CD4-positive, alpha-beta T cell treated with Interleukin-10 for 1 hour (primary cell): ENCODE results near the gene CSNK2B.
A peak's percentile ranks its signal among the peaks of the same experiment; 100 is the strongest.
"Not testable (repeated sequence)": the region's sequence is repeated elsewhere in the genome, so short reads cannot be mapped to it uniquely, and the experiment has no call there.

Source experiments
- DNase-seq: peaks from one replicate; pipeline ENCODE4 v3.0.0-alpha.2; 2020

Gene CSNK2B

GRCh38 chr6:31691078-31691463, 25.2 kb downstream of the CSNK2B start:
- DNase-seq: no peak

GRCh38 chr6:31691564-31692108, 25.8 kb downstream of the CSNK2B start:
- no peak for DNase-seq

DNA sequence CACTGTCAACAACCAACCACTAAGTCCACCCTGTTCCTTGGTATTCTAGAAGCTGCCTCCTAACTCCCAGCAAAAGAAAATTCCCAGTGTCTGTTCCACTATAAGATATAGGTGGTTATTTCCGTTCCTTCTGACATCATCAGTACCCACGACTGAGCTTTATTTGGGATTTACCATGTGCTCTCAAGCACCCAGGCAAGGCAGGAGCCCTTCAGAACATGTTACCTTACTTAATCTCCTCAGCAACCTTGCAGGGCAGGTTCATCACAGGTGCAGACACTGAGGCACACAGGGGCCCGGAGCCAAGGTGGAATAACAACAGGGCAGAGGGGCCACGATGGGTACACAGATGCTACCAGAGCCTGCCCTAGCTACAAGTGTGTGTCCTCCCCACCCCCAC, 26.5 kb downstream of the CSNK2B start:
- DNase-seq: no peak

GRCh38 chr6:31692886-31693285, 27.0 kb downstream of the CSNK2B start:
- DNase-seq: no peak

- no peak for DNase-seq
Measured at GRCh38 chr6:31693535-31693934, 27.7 kb downstream of the CSNK2B start.

DNA sequence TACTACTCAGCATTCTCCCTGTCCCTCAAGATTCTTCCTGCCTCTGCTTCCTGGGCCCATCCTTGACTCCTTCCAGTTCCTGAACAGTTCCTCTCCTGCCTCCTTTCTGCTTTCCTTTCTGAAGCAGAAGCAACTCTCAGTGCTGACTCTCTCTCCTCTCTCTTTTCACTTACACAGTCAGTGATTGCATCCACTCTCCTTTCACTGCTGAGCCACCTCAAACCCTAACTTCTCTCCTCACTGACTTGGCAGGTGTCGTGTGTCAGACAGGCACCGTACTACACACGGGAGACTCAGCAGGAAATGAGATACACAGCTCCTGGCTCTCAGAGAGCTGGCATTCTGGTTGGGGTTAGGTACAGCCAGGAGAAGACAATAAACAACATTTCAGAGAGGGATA, 31.7 kb downstream of the CSNK2B start:
- no peak for DNase-seq

DNA sequence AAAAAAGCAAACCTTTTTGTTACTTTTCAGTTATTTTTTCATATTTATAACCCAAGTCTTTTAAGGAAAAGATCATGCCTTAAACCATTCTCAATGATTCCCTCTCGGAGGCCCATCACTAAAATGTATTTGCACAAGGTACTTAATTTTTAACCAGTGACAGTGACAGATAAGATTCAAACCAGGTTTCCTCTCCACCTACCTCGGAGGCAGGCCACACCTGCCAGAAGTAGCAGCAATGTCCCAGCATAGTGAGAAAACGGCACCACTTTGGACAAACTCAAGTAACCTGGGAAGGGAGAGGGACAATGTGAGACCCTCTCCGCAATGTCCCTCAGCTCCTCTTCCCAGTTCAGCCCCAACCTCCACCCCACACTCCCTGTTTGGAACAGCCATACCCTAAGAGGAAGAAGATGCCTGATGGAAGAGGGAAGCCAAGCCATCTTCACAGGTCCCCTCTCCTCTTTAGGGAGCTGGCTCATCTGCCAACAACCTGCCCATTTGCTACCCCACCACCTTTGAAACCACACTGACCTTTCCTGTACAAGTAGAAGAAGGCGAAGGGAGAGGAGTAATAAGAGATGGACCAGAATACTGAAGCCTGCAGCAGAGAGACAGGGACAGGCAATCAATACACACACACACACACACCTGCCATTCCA, 35.0 kb downstream of the CSNK2B start:
- no peak for DNase-seq

DNA sequence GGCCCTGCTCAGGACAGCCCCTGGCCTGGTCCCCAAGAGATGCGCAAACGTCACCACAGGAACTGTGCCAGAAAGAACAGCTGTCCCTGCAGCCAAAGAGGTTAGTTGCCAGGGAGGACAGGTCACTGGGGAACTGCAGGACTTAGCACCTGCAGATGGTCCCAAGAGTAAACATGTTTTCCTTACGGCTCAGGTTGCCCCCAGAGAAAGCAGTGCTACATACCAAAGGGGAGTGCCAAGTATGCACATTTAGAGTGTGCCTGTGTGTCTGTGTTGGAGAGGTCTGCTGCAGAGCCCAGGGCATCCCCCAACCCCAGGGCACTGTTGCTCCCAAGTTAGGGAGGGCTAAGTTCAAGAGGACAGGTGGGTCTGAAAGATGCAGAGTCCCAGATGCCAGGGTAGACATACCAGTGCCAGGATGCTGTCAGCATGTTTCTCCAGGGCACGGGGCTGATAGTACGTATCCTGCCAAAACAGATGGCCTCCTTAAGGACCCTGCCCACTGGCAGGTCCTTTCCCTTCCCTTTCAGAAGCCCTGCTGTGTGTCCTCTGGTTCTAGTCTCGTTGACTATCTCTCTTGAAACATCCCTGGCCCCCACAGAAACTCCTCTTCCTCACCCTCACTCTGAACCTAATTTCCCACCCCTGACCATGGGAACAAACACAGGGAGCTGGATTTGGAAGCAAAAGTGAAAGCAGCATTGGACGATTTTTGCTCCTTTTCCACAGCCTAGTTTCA, 36.0 kb downstream of the CSNK2B start:
- DNase-seq: no peak

DNA sequence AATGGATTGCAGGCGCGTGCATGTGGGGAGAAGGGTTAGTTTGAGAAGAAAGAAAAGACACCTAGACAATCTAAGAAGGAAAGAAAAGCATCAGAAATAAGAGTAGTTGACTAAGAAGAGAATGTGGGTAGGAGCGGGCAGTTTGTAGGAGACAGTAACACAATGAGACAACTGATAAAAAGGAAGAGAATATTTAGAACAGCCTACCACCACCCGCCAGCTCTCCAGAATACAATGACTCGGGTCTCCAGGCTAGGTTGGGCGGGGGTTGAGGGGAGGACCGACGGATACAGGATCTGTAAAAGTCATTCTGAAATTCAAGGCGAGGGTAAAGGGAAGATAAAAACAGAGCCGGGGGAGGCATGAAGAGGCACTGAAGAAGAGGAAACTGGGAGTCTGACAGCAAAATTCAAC, 36.5 kb downstream of the CSNK2B start:
- peak; percentile 15 for DNase-seq

- DNase-seq: peak; percentile 98
Measured at GRCh38 chr6:31702819-31703716, 37.2 kb downstream of the CSNK2B start, which contains the start of gene ABHD16A. TSS of gene ABHD16A (minus strand) at chr6:31703324. CDS start at chr6:31703281, 43 bp downstream.

GRCh38 chr6:31705931-31706330, 40.1 kb downstream of the CSNK2B start:
- no peak for DNase-seq

GRCh38 chr6:31706599-31706998, 40.7 kb downstream of the CSNK2B start, which contains the start of gene LY6G6F:
TSS of gene LY6G6F (plus strand) at chr6:31706866. CDS start at chr6:31706907, 41 bp downstream.
- DNase-seq: no peak

DNA sequence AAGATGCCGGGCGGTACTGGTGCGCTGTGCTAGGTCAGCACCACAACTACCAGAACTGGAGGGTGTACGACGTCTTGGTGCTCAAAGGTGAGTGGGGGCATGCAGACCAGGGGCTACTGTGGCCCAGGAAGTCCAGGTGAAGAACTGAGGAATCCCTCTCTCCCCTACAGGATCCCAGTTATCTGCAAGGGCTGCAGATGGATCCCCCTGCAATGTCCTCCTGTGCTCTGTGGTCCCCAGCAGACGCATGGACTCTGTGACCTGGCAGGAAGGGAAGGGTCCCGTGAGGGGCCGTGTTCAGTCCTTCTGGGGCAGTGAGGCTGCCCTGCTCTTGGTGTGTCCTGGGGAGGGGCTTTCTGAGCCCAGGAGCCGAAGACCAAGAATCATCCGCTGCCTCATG, 41.8 kb downstream of the CSNK2B start:
- DNase-seq: no peak

DNA sequence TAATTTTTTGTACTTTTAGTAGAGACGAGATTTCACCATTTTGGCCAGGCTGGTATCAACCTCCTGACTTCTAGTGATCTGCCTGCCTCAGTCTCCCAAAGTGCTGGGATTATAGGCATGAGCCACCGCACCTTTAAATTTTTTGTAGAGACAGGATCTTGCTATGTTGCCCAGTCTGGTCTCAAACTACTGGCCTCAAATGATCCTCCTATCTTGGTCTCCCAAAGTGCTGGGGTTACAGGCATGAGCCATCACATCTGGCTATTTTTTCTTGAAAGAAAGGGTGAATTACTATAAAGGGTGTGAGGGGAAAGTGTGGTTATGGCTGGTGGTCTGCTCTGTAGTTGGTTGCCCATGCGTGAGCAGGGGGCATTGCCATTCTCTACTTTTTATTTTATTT, 42.3 kb downstream of the CSNK2B start:
- DNase-seq: no peak

GRCh38 chr6:31709157-31709556, 43.3 kb downstream of the CSNK2B start:
- DNase-seq: not testable (repeated sequence)

DNA sequence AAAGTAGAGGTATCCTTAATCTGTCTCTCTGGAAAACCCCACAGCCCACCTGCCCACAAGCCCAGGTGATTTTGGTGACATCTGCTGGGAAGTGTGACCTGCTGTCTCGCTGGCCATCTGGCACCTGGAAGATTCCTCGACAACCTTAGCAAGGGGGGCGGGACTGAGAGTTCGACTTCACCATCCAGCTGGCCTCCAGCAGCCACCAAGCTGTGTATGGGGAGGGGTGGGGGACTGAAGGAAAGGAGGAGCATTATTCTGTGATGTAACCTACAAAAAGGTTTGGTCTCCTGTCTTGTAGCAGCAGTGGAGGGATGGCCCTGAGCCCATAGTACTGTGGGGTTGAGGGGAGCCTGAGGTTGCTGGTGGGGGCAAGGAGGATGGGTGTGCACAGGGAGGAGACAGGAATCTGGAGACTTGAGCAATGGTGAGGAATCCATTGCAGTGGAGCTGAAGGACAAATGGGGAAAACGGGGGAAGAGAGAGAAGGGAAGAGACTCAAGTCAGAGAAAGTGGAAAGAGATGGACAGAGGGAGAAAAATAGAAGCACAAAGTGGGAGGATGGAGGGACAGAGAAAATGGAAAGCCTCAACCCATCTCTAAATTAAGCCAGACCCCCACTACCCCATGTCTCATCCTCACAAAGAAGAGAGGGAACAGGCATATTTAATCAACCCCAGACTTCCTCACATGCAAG, 44.8 kb downstream of the CSNK2B start:
- DNase-seq: no peak

DNA sequence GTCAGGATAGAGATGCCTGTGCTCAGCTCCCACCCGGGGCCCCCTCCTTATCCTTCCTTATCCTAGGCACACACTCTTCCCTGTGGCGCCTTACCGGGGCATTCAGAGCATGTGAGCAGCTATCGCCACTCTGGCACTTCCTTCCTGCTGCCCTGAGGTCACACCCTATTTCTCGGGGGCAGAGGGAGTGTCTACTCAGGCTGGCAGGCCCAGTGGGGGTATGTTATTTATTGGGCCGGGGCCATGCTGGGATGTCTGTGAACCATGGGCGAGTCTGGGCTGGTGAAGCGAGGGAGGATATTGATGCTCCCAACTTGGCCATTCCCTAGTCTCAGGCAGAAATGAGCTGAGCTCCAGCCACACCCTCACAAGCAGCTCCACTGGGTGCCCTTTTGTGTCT, 45.4 kb downstream of the CSNK2B start:
- DNase-seq: no peak

DNA sequence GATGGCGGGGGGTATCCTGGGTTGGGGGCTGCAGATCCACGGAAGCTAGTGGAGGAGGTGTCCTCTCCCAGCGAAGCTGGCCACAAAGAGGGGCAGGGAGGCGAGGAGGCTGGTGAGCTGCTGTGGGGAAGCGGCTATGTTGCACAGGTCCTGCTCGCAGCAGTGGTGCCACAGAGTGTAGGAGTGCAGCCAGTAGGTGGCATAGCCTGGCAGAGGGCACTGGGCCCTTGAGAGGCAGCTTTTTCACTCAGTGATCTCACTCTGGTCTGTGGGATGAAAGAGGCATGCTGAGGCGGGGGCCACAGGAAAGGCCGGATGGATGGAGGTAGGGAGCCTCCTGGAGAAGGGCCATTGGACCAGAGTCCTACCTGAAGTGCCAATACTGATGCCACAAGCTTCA, 46.4 kb downstream of the CSNK2B start:
- peak; percentile 29 for DNase-seq

- no peak for DNase-seq
Measured at GRCh38 chr6:31713465-31713864, 47.6 kb downstream of the CSNK2B start.

- DNase-seq: no peak
Measured at GRCh38 chr6:31713991-31714684, 48.3 kb downstream of the CSNK2B start.

- no peak for DNase-seq
Measured at GRCh38 chr6:31715022-31715958, 49.4 kb downstream of the CSNK2B start, which contains the start of gene LY6G6D. TSS of gene LY6G6D (plus strand) at chr6:31715348. CDS start at chr6:31715356, 8 bp downstream.
